PC-3 (cell line): ENCODE data around the gene PARP1.

Source experiments
- CTCF ChIP-seq: fragments of 300-600 bp; sonication (generic); conservative IDR thresholded peaks from 2 replicates; pipeline ENCODE4 v1.5.1; 2017; ENCODE audit warnings: antibody characterized with exemption, low read depth, mild to moderate bottlenecking, low read length
- EZH2 ChIP-seq: fragments of 300-600 bp; sonication (generic); IDR thresholded peaks from one replicate; pipeline ENCODE4 v1.6.1; 2017; ENCODE audit warnings: antibody characterized with exemption, mild to moderate bottlenecking, low read length; ENCODE audit not compliant: unreplicated experiment
- EZH2phosphoT487 ChIP-seq: fragments of 300-600 bp; sonication (generic); IDR thresholded peaks from 2 replicates; pipeline ENCODE4 v1.6.1; 2018; ENCODE audit warnings: mild to moderate bottlenecking, antibody characterized with exemption, low read length, borderline replicate concordance

GRCh38 chr1:226384040-226384439 lies 23.9 kb downstream of the PARP1 start:
- TF ChIP-seq CTCF = no peak
- TF ChIP-seq EZH2phosphoT487 = no peak
- no peak for TF ChIP-seq EZH2
